Heart right ventricle (tissue), 16 donors: ENCODE results near the gene TPSD1. TPM values are rescaled to one million over a fixed set of nuclear protein-coding genes. Genes with fewer than 3 reads are reported as not detected.
A peak's percentile ranks its signal among the peaks of the same experiment; 100 is the strongest.
"Not testable (repeated sequence)": the region's sequence is repeated elsewhere in the genome, so short reads cannot be mapped to it uniquely, and the experiment has no call there.

ENCODE experiments used
- ATAC-seq, 8 donors: fragments of 200-7000 bp; cut with Tn5 transposase; one replicate each; pipeline ENCODE4 v1.9.1; 2020; ENCODE audit warnings: mild to moderate bottlenecking in 8 of 8, moderate library complexity in 8 of 8, moderate number of reproducible peaks in 1 of 8
- DNase-seq, 2 donors: peaks; one replicate each; pipeline ENCODE4 v3.0.0-alpha.2; 2020
- H3K27ac ChIP-seq, 10 donors: fragments of 200-600 bp; sonication (generic) in 2 of 10; one replicate each; pipeline versions ENCODE4 v1.5.0 to v1.8.0; 2020 to 2022; ENCODE audit warnings: mild to moderate bottlenecking in 3 of 10
- H3K27me3 ChIP-seq, 7 donors: fragments of 200-600 bp; one replicate each; pipeline ENCODE4 v1.8.0; 2021 to 2022; ENCODE audit warnings: mild to moderate bottlenecking in 2 of 7
- H3K36me3 ChIP-seq, 9 donors: fragments of 200-600 bp; sonication (generic) in 1 of 9; one replicate each; pipeline versions ENCODE4 v1.5.0 to v1.8.0; 2020 to 2022; ENCODE audit warnings: mild to moderate bottlenecking in 2 of 9
- H3K4me1 ChIP-seq, 9 donors: fragments of 200-600 bp; sonication (generic) in 1 of 9; one replicate each; pipeline versions ENCODE4 v1.5.0 to v1.8.0; 2020 to 2022; ENCODE audit warnings: mild to moderate bottlenecking in 4 of 9
- H3K4me3 ChIP-seq, 10 donors: fragments of 200-600 bp; sonication (generic) in 2 of 10; one replicate each; pipeline versions ENCODE4 v1.5.0 to v1.8.0; 2020 to 2022; ENCODE audit warnings: mild to moderate bottlenecking in 7 of 10, moderate library complexity in 2 of 10
- H3K9me3 ChIP-seq, 11 donors: fragments of 200-600 bp in 10 of 11; sonication (generic) in 2 of 11; one replicate each; pipeline versions ENCODE4 v1.5.0 to v1.8.0; 2013 to 2022; ENCODE audit warnings: mild to moderate bottlenecking in 2 of 11, control low read depth in 1 of 11, moderate library complexity in 1 of 11
- CTCF ChIP-seq, 9 donors: fragments of 200-600 bp; sonication (generic) in 2 of 9; IDR thresholded peaks; one replicate each; pipeline versions ENCODE4 v1.5.0 to v1.8.0; 2021 to 2022; ENCODE audit warnings: antibody characterized with exemption in 9 of 9, mild to moderate bottlenecking in 5 of 9, moderate library complexity in 1 of 9
- WGBS, 2 donors: extraction: QIAGEN DNeasy Blood & Tissue Kit; methylation state at CpG; one replicate each; pipeline ENCODE4 v1.1.7; 2013; ENCODE audit warnings: inconsistent platforms in 1 of 2; 5-methylcytosine and 5-hydroxymethylcytosine counted together
- intact Hi-C, 10 donors: fragments of 100-400 bp; cut with DNase I; formaldehyde crosslinking; loops; one replicate each; pipeline versions ENCODE4 v1.11.1 to v1.14.2; 2022
- polyA plus RNA-seq, 2 donors: library from polyadenylated mRNA; stranded (reverse); fragments of 200-250 nt; gene quantifications; one replicate each; pipeline ENCODE4 v1.2.3, GENCODE V29; 2013
- total RNA-seq, 10 donors: library from RNA; stranded (reverse); fragmentation: NEBNext Ultra II Directional in 3 of 10; extraction: Animal tissue kit (Norgen Biotek cat#: 25700) in 3 of 10; gene quantifications; one replicate each; pipeline versions ENCODE4 v1.2.1 to v1.2.4, GENCODE V29; 2021 to 2023
- donor health status: Arrhythmogenic right ventricular cardiomyopathy.
- donor health status: ischemic (EF 13 %, LVEDD 7.1; RV severe dilation, severe dysfunction).
- donor health status: healthy with polysubstance abuse.
- donor health status: DM: no; HTN: yes; CAD: no.
- donor health status: DM: no; HTN: no; CAD: no.
- donor health status: ischemic (EF 25% LVEDD 6.9; RV normal size, moderate dysfunction).
- donor health status: ischemic (EF 25% LVEDD 5.7; RV mildly dilated, moderate dysfunction).
- donor health status: healthy.
- donor health status: DM: yes; HTN: yes; CAD: no.
- donor health status: Ischemic cardiomyopathy.
- donor health status: ischemic (EF 35%, LVEDD 5.7; RV mildly dilated, moderate dysfunction).
- donor health status: nonischemic (EF 11% LVEDD 7.7; RV severe dilation, severe dysfunction).
- donor health status: DM: yes; HTN: yes; CAD: no.
- donor health status: PGD.
- donor health status: ischemic (EF 29% LVEDD 5.4; RV normal size, mild dysfunction).
- donor health status: nonischemic (EF 23%, LVEDD 6.1; RV moderate dilation, normal function).

Gene TPSD1
- total and polyA plus RNA-seq, 12 donors = 0.12 to 0.51 (median 0.33) TPM; not detected in 7

- peaks cover 5 to 93% (median 81%) of the 10 kb centered on the region in 7 donors for H3K27me3 ChIP-seq
- intact Hi-C loops = no loop called here
- no peaks in the 10 kb centered on the region for H3K9me3 ChIP-seq
- WGBS, 2 donors = 8 to 11% methylated on average over 22 of the region's 22 CpGs
- no peaks in the 10 kb centered on the region for H3K36me3 ChIP-seq
- no peak overlapping the region for H3K4me3 ChIP-seq
- no peak for TF ChIP-seq CTCF (IDR thresholded peaks at IDR 0.05)
- DNase-seq (no peak), ATAC-seq (peak in 1 of 8 donors; percentile 9)
- H3K27ac ChIP-seq = no peak overlapping the region
- H3K4me1 ChIP-seq = peaks cover 0 to 15% (median 0%) of the 10 kb centered on the region in 9 donors
Observed at GRCh38 chr16:1290063-1290501, 34.2 kb downstream of the TPSD1 start.

GRCh38 chr16:1290860-1291575 lies 35.1 kb downstream of the TPSD1 start:
- no peak overlapping the region for H3K27ac ChIP-seq
- no peak overlapping the region for H3K4me3 ChIP-seq
- WGBS, 2 donors = 61 to 63% methylated on average over 29 of the region's 29 CpGs
- peaks cover 5 to 86% (median 73%) of the 10 kb centered on the region in 7 donors for H3K27me3 ChIP-seq
- DNase-seq (no peak), ATAC-seq (no peak)
- TF ChIP-seq CTCF (IDR thresholded peaks at IDR 0.05) = no peak
- H3K36me3 ChIP-seq = no peaks in the 10 kb centered on the region
- no peaks in the 10 kb centered on the region for H3K9me3 ChIP-seq
- intact Hi-C loops = no loop called here
- peaks cover 0 to 15% (median 0%) of the 10 kb centered on the region in 9 donors for H3K4me1 ChIP-seq

- no peaks in the 10 kb centered on the region for H3K9me3 ChIP-seq
- H3K4me1 ChIP-seq = peaks cover 0 to 15% (median 0%) of the 10 kb centered on the region in 9 donors
- WGBS, 2 donors = 44 to 49% methylated on average over 17 of the region's 17 CpGs
- DNase-seq = no peak
- no peaks in the 10 kb centered on the region for H3K36me3 ChIP-seq
- TF ChIP-seq CTCF (IDR thresholded peaks at IDR 0.05) = no peak
- no peak overlapping the region for H3K4me3 ChIP-seq
- intact Hi-C loops = no loop called here
- H3K27ac ChIP-seq = no peak overlapping the region
- no peak for ATAC-seq
- peaks cover 5 to 84% (median 70%) of the 10 kb centered on the region in 7 donors for H3K27me3 ChIP-seq
Observed at GRCh38 chr16:1291576-1291974, 35.7 kb downstream of the TPSD1 start.

- WGBS, 2 donors = 74 to 80% methylated on average over 6 of the region's 6 CpGs
- H3K4me1 ChIP-seq = peaks cover 0 to 20% (median 0%) of the 10 kb centered on the region in 9 donors
- ATAC-seq, DNase-seq, H3K4me3 ChIP-seq, H3K36me3 ChIP-seq, H3K9me3 ChIP-seq, intact Hi-C loops, H3K27ac ChIP-seq: not testable (repeated sequence)
- H3K27me3 ChIP-seq = peaks cover 5 to 80% (median 63%) of the 10 kb centered on the region in 7 donors
Observed at GRCh38 chr16:1292208-1292607, 36.3 kb downstream of the TPSD1 start.

GRCh38 chr16:1292808-1293207 lies 36.9 kb downstream of the TPSD1 start:
- Histone ChIP-seq H3K4me1 (peaks cover 0 to 20% (median 0%) of the 10 kb centered on the region in 9 donors), H3K27me3 (peaks cover 5 to 74% (median 57%) of the 10 kb centered on the region in 7 donors)
- H3K36me3 ChIP-seq, H3K4me3 ChIP-seq, H3K9me3 ChIP-seq, intact Hi-C loops, ATAC-seq, DNase-seq, H3K27ac ChIP-seq: not testable (repeated sequence)
- 77 to 80% methylated on average over 8 of the region's 8 CpGs for WGBS, 2 donors
